Trophoblast cell (in vitro differentiated cells and primary cell): ENCODE measurements around the gene GPR25.

ENCODE experiments used
- DNase-seq, 2 donors: peaks; one replicate each; pipeline ENCODE4 v3.0.0-alpha.2; 2016
- H2AFZ ChIP-seq: 2 replicates; pipeline ENCODE4 v1.6.1; 2013; ENCODE audit warnings: low read length, moderate library complexity, mild to moderate bottlenecking; ENCODE audit not compliant: insufficient read depth, poor library complexity
- H2AK5ac ChIP-seq: 2 replicates; pipeline ENCODE4 v1.6.1; 2013; ENCODE audit warnings: mild to moderate bottlenecking, low read length
- H2BK120ac ChIP-seq: 2 replicates; pipeline ENCODE4 v1.6.1; 2013; ENCODE audit warnings: low read length, mild to moderate bottlenecking, moderate library complexity; ENCODE audit not compliant: insufficient read depth, poor library complexity
- H2BK12ac ChIP-seq: 2 replicates; pipeline ENCODE4 v1.6.1; 2013; ENCODE audit warnings: mild to moderate bottlenecking, low read length, moderate library complexity
- H2BK5ac ChIP-seq: 2 replicates; pipeline ENCODE4 v1.6.1; 2013; ENCODE audit warnings: low read length, low read depth, moderate library complexity, mild to moderate bottlenecking; ENCODE audit not compliant: poor library complexity
- H3K14ac ChIP-seq: 2 replicates; pipeline ENCODE4 v1.6.1; 2013; ENCODE audit warnings: mild to moderate bottlenecking, low read length
- H3K18ac ChIP-seq: 2 replicates; pipeline ENCODE4 v1.6.1; 2013; ENCODE audit warnings: mild to moderate bottlenecking, low read length
- H3K23ac ChIP-seq: 2 replicates; pipeline ENCODE4 v1.6.1; 2013; ENCODE audit warnings: low read length
- H3K27ac ChIP-seq: 2 replicates; pipeline ENCODE4 v1.5.1; 2013; ENCODE audit warnings: low read depth, mild to moderate bottlenecking, inconsistent platforms, low read length, moderate library complexity
- H3K27me3 ChIP-seq: 2 replicates; pipeline ENCODE4 v1.6.1; 2013; ENCODE audit warnings: inconsistent platforms, mild to moderate bottlenecking, low read length, moderate library complexity; ENCODE audit not compliant: insufficient read depth
- H3K36me3 ChIP-seq, 2 experiments: 1 replicate in 1 of 2; 2 replicates in 1 of 2; pipeline ENCODE4 v1.6.1; 2013; ENCODE audit warnings: low read length in 2 of 2, mild to moderate bottlenecking in 2 of 2, moderate library complexity in 1 of 2; ENCODE audit not compliant: insufficient read depth in 2 of 2, control insufficient read depth in 1 of 2
- H3K4ac ChIP-seq: 2 replicates; pipeline ENCODE4 v1.6.1; 2013; ENCODE audit warnings: low read depth, mild to moderate bottlenecking, low read length, moderate library complexity
- H3K4me1 ChIP-seq, 2 experiments: 1 replicate in 1 of 2; 2 replicates in 1 of 2; pipeline ENCODE4 v1.6.1; 2013; ENCODE audit warnings: low read length in 2 of 2, mild to moderate bottlenecking in 2 of 2, moderate library complexity in 1 of 2; ENCODE audit not compliant: insufficient read depth in 2 of 2, control insufficient read depth in 1 of 2
- H3K4me2 ChIP-seq: 2 replicates; pipeline ENCODE4 v1.6.1; 2013; ENCODE audit warnings: inconsistent platforms, mild to moderate bottlenecking, low read length, moderate library complexity
- H3K4me3 ChIP-seq: 2 replicates; pipeline ENCODE4 v1.5.1; 2013; ENCODE audit warnings: mild to moderate bottlenecking, low read depth, low read length, inconsistent platforms
- H3K79me1 ChIP-seq: one replicate; pipeline ENCODE4 v1.6.1; 2013; ENCODE audit warnings: low read length
- H3K79me2 ChIP-seq: 2 replicates; pipeline ENCODE4 v1.6.1; 2013; ENCODE audit warnings: low read length, mild to moderate bottlenecking; ENCODE audit not compliant: control insufficient read depth, insufficient read depth, poor library complexity
- H3K9ac ChIP-seq: 2 replicates; pipeline ENCODE4 v1.6.1; 2013; ENCODE audit warnings: mild to moderate bottlenecking, low read length
- H3K9me3 ChIP-seq: 2 replicates; pipeline ENCODE4 v1.6.1; 2013; ENCODE audit warnings: low read depth, mild to moderate bottlenecking, control low read depth, inconsistent platforms, low read length; ENCODE audit not compliant: insufficient read depth
- H4K12ac ChIP-seq: 2 replicates; pipeline ENCODE4 v1.6.1; 2013; ENCODE audit warnings: low read depth, mild to moderate bottlenecking, low read length, moderate library complexity
- H4K8ac ChIP-seq: 2 replicates; pipeline ENCODE4 v1.6.1; 2013; ENCODE audit warnings: low read depth, mild to moderate bottlenecking, low read length, moderate library complexity
- H4K91ac ChIP-seq: one replicate; pipeline ENCODE4 v1.6.1; 2013; ENCODE audit warnings: low read depth, mild to moderate bottlenecking, low read length, moderate library complexity
- WGBS: extraction: QIAGEN DNeasy Blood & Tissue Kit; methylation state at CpG from one replicate; pipeline ENCODE4 v1.1.7; 2013; ENCODE audit warnings: missing lambda C conversion rate; ENCODE audit not compliant: insufficient read length, insufficient coverage; ENCODE audit errors: extremely low coverage; 5-methylcytosine and 5-hydroxymethylcytosine counted together

GPR25 gene

GRCh38 chr1:200873671-200874397, 1.1 kb downstream of the GPR25 start:
- Histone ChIP-seq H3K36me3 (no peaks in the 10 kb centered on the region), H3K27ac (no peak overlapping the region), H2AFZ (peak overlapping the region; percentile 3), H3K79me2 (no peaks in the 10 kb centered on the region), H3K4ac (no peak overlapping the region), H4K12ac (no peak overlapping the region), H3K79me1 (no peaks in the 10 kb centered on the region), H3K27me3 (no peaks in the 10 kb centered on the region), H3K18ac (no peak overlapping the region), H3K4me1 (peaks cover 0 to 4% of the 10 kb centered on the region in 2 experiments), H2AK5ac (no peak overlapping the region), H4K91ac (no peak overlapping the region), H3K4me2 (no peak overlapping the region), H3K14ac (no peak overlapping the region), H3K23ac (no peak overlapping the region), H3K9ac (no peak overlapping the region), H2BK5ac (no peak overlapping the region), H2BK120ac (no peak overlapping the region), H3K9me3 (no peaks in the 10 kb centered on the region), H4K8ac (no peak overlapping the region), H3K4me3 (no peak overlapping the region), H2BK12ac (no peak overlapping the region)
- whole genome bisulfite sequencing = no CpG with 5 or more reads among the region's 66 CpGs
- DNase-seq = no peak

DNA sequence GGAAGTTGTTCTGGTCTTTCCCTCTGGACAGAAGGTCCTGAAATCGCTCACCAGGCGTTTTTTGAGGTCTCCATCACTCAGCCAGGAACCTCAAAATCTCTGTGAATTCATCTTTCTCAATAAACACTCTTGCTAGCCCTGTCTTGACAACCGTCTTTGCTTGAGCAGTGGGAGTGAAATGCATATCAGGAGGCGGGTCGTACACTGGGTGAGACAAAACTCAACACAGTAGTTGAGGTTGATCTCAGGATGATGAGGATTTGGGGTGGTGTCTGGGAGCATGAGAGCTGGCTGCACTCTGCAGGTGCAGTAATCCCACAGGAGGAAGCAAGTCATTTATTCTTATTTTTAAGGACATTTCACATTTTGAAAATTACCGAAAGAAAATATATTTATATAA, 1.9 kb downstream of the GPR25 start:
- no peak overlapping the region for H3K4me3 ChIP-seq
- H3K79me1 ChIP-seq = no peaks in the 10 kb centered on the region
- H3K14ac ChIP-seq = no peak overlapping the region
- no peak overlapping the region for H3K27ac ChIP-seq
- H2BK5ac ChIP-seq = no peak overlapping the region
- no peak overlapping the region for H2AFZ ChIP-seq
- no peak overlapping the region for H2BK120ac ChIP-seq
- no peak overlapping the region for H4K12ac ChIP-seq
- no peak overlapping the region for H3K4me2 ChIP-seq
- DNase-seq = no peak
- no peaks in the 10 kb centered on the region for H3K79me2 ChIP-seq
- no peak overlapping the region for H4K8ac ChIP-seq
- H4K91ac ChIP-seq = no peak overlapping the region
- H3K27me3 ChIP-seq = no peaks in the 10 kb centered on the region
- no peak overlapping the region for H2BK12ac ChIP-seq
- peaks cover 0 to 4% of the 10 kb centered on the region in 2 experiments for H3K4me1 ChIP-seq
- no peak overlapping the region for H3K18ac ChIP-seq
- H3K9me3 ChIP-seq = no peaks in the 10 kb centered on the region
- H3K36me3 ChIP-seq = no peaks in the 10 kb centered on the region
- WGBS = no CpG with 5 or more reads among the region's 6 CpGs
- no peak overlapping the region for H3K4ac ChIP-seq
- H2AK5ac ChIP-seq = no peak overlapping the region
- no peak overlapping the region for H3K23ac ChIP-seq
- H3K9ac ChIP-seq = no peak overlapping the region

- no CpG with 5 or more reads among the region's 5 CpGs for WGBS
- Histone ChIP-seq H3K9ac (no peak overlapping the region), H3K9me3 (no peaks in the 10 kb centered on the region), H3K14ac (no peak overlapping the region), H3K27me3 (no peaks in the 10 kb centered on the region), H3K79me2 (no peaks in the 10 kb centered on the region), H3K4me2 (no peak overlapping the region), H4K8ac (no peak overlapping the region), H3K27ac (no peak overlapping the region), H3K23ac (no peak overlapping the region), H3K4me3 (peak overlapping the region; percentile 13), H2AFZ (no peak overlapping the region), H4K12ac (no peak overlapping the region), H2BK120ac (no peak overlapping the region), H2BK5ac (no peak overlapping the region), H3K36me3 (no peaks in the 10 kb centered on the region), H3K4ac (no peak overlapping the region), H3K4me1 (peaks cover 0 to 9% of the 10 kb centered on the region in 2 experiments), H2AK5ac (no peak overlapping the region), H3K18ac (no peak overlapping the region), H3K79me1 (no peaks in the 10 kb centered on the region), H4K91ac (no peak overlapping the region), H2BK12ac (no peak overlapping the region)
- DNase-seq = no peak
Observed at GRCh38 chr1:200875416-200875815, 2.6 kb downstream of the GPR25 start.

DNA sequence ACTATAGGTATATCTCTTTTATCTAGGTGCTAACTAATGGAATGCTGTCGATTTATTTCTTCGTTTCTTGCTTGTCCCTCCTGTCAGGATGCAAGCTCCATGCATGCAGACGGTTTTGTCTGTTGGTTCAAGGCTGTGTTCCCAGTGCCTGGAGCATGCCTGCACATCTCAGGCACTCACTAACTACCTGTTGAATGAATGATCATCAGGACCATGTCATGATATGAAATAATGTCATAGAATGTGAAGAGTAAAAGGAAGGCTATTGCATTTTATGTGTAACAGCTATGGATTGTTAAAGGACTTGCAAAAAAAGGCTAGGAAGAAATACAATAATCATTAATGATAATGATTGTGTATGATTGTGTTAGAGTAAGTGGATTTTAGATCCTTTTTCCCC, 4.2 kb downstream of the GPR25 start:
- peaks cover 0 to 9% of the 10 kb centered on the region in 2 experiments for H3K4me1 ChIP-seq
- no peaks in the 10 kb centered on the region for H3K79me1 ChIP-seq
- no peaks in the 10 kb centered on the region for H3K36me3 ChIP-seq
- H4K8ac ChIP-seq = no peak overlapping the region
- no peak overlapping the region for H3K4me2 ChIP-seq
- no peak overlapping the region for H3K4ac ChIP-seq
- WGBS = no CpG with 5 or more reads among the region's 3 CpGs
- H3K79me2 ChIP-seq = no peaks in the 10 kb centered on the region
- H2BK12ac ChIP-seq = no peak overlapping the region
- no peak overlapping the region for H3K9ac ChIP-seq
- no peak overlapping the region for H3K18ac ChIP-seq
- no peak overlapping the region for H3K4me3 ChIP-seq
- no peak overlapping the region for H3K14ac ChIP-seq
- no peak overlapping the region for H3K27ac ChIP-seq
- DNase-seq = no peak
- no peaks in the 10 kb centered on the region for H3K27me3 ChIP-seq
- no peak overlapping the region for H2BK120ac ChIP-seq
- H4K12ac ChIP-seq = no peak overlapping the region
- H2BK5ac ChIP-seq = no peak overlapping the region
- no peaks in the 10 kb centered on the region for H3K9me3 ChIP-seq
- no peak overlapping the region for H4K91ac ChIP-seq
- no peak overlapping the region for H3K23ac ChIP-seq
- no peak overlapping the region for H2AFZ ChIP-seq
- H2AK5ac ChIP-seq = no peak overlapping the region
